GM23338 (cell line): ENCODE data around the gene C4orf36. TPM values are rescaled to one million over a fixed set of nuclear protein-coding genes. Genes with fewer than 3 reads are reported as not detected.

Experiments
- ATAC-seq: fragments of 200-7000 bp; cut with Tn5 transposase; 3 replicates; pipeline ENCODE4 v1.9.1; 2020
- DNase-seq: peaks from one replicate; pipeline ENCODE4 v3.0.0-alpha.2; 2015; ENCODE audit warnings: low spot score
- H2AFZ ChIP-seq: fragments of 200-600 bp; sonication (generic); 2 replicates; pipeline ENCODE4 v1.8.0; 2016; ENCODE audit warnings: antibody characterized with exemption, mild to moderate bottlenecking, moderate library complexity
- H3F3A ChIP-seq: fragments of 200-600 bp; sonication (generic); replicated peaks from 2 replicates; pipeline ENCODE4 v1.8.0; 2017; ENCODE audit warnings: antibody characterized with exemption, mixed run types, low read depth
- H3K27ac ChIP-seq: fragments of 200-600 bp; sonication (generic); 2 replicates; pipeline ENCODE4 v1.6.1; 2016; ENCODE audit warnings: low read depth
- H3K27me3 ChIP-seq: fragments of 200-600 bp; sonication (generic); 2 replicates; pipeline ENCODE4 v1.8.0; 2016; ENCODE audit warnings: mild to moderate bottlenecking, mixed run types, moderate library complexity; ENCODE audit not compliant: insufficient read depth
- H3K36me3 ChIP-seq: fragments of 200-600 bp; sonication (generic); 2 replicates; pipeline ENCODE4 v1.8.0; 2016; ENCODE audit warnings: mild to moderate bottlenecking; ENCODE audit not compliant: insufficient read depth
- H3K4me1 ChIP-seq: fragments of 200-600 bp; sonication (generic); 2 replicates; pipeline ENCODE4 v1.8.0; 2016; ENCODE audit warnings: mild to moderate bottlenecking, moderate library complexity; ENCODE audit not compliant: insufficient read depth
- H3K4me2 ChIP-seq: fragments of 200-600 bp; sonication (generic); 2 replicates; pipeline ENCODE4 v1.7.1; 2017; ENCODE audit warnings: mixed run types
- H3K4me3 ChIP-seq: fragments of 200-600 bp; sonication (generic); 2 replicates; pipeline ENCODE4 v1.6.1; 2016; ENCODE audit warnings: mixed run types
- H3K79me2 ChIP-seq: fragments of 200-600 bp; sonication (generic); replicated peaks from 2 replicates; pipeline ENCODE4 v1.8.0; 2017; ENCODE audit warnings: mild to moderate bottlenecking; ENCODE audit not compliant: insufficient read depth
- H3K9me2 ChIP-seq: fragments of 200-600 bp; sonication (generic); 2 replicates; pipeline ENCODE4 v1.8.0; 2017; ENCODE audit not compliant: insufficient read depth
- H4K20me1 ChIP-seq: fragments of 200-600 bp; sonication (generic); replicated peaks from 2 replicates; pipeline ENCODE4 v1.8.0; 2017; ENCODE audit warnings: mild to moderate bottlenecking; ENCODE audit not compliant: insufficient read depth
- H3K27ac Mint-ChIP-seq: 2 replicates; pipeline ENCODE4 v1.8.0; 2020; ENCODE audit warnings: inconsistent platforms, mild to moderate bottlenecking, moderate library complexity, mixed read lengths
- H3K27me3 Mint-ChIP-seq: 3 replicates; pipeline ENCODE4 v1.8.0; 2022; ENCODE audit warnings: low read depth, mild to moderate bottlenecking, moderate library complexity, mixed read lengths, inconsistent platforms; ENCODE audit not compliant: insufficient read depth, poor library complexity
- H3K36me3 Mint-ChIP-seq: 3 replicates; pipeline ENCODE4 v1.8.0; 2021; ENCODE audit warnings: low read depth, mild to moderate bottlenecking, inconsistent platforms, moderate library complexity, mixed read lengths
- H3K4me1 Mint-ChIP-seq: 3 replicates; pipeline ENCODE4 v1.8.0; 2020; ENCODE audit warnings: mild to moderate bottlenecking, inconsistent platforms, mixed read lengths
- H3K4me3 Mint-ChIP-seq: 3 replicates; pipeline ENCODE4 v1.8.0; 2021; ENCODE audit warnings: moderate library complexity, mild to moderate bottlenecking, inconsistent platforms, mixed read lengths
- H3K9me3 Mint-ChIP-seq: 3 replicates; pipeline ENCODE4 v1.8.0; 2020; ENCODE audit warnings: moderate library complexity, mild to moderate bottlenecking, inconsistent platforms, mixed read lengths
- EZH2 ChIP-seq: fragments of 200-600 bp; sonication (generic); IDR thresholded peaks from one replicate; pipeline ENCODE4 v1.8.0; 2017; ENCODE audit warnings: antibody characterized with exemption, mild to moderate bottlenecking, low read depth; ENCODE audit not compliant: unreplicated experiment
- POLR2AphosphoS5 ChIP-seq: IDR thresholded peaks from 2 replicates; pipeline ENCODE4 v1.6.1; 2016; ENCODE audit warnings: antibody characterized with exemption, low read depth
- STAT1 ChIP-seq: IDR thresholded peaks from one replicate; pipeline ENCODE4 v1.6.1; 2016; ENCODE audit warnings: antibody characterized with exemption; ENCODE audit not compliant: unreplicated experiment
- ZNF114 ChIP-seq: fragments of 250-450 bp; sonication (Bioruptor Pico); IDR thresholded peaks from 2 replicates; pipeline ENCODE4 v1.5.0; 2020; ENCODE audit warnings: mild to moderate bottlenecking, moderate library complexity
- ZNF331 ChIP-seq: fragments of 250-450 bp; sonication (Bioruptor Pico); IDR thresholded peaks from 2 replicates; pipeline ENCODE4 v1.5.0; 2020; ENCODE audit warnings: low read depth, mild to moderate bottlenecking, moderate library complexity
- polyA plus RNA-seq: library from polyadenylated mRNA; unstranded; fragments of >200 nt; fragmentation: Nextera tagmentation; extraction: Ambion mirVana; gene quantifications from 2 replicates; pipeline ENCODE4 v1.2.1, GENCODE V29; 2016
- total RNA-seq: library from RNA; depleted of rRNA; stranded (reverse); fragments of >200 nt; shearing (Covaris generic); gene quantifications from 2 replicates; pipeline ENCODE4 v1.2.3, GENCODE V29; 2014
- TF ChIP-seq, protein P1 (sequence below): fragments of 250-450 bp; sonication (Bioruptor Pico); IDR thresholded peaks from 2 replicates; pipeline ENCODE4 v1.5.0; 2020; ENCODE audit warnings: mild to moderate bottlenecking, moderate library complexity
- TF ChIP-seq, protein P2 (sequence below): IDR thresholded peaks from one replicate; pipeline ENCODE4 v1.6.1; 2018; ENCODE audit warnings: antibody characterized with exemption; ENCODE audit not compliant: unreplicated experiment
- TF ChIP-seq, protein P3 (sequence below), 2 experiments: fragments of 200-600 bp in 1 of 2; sonication (generic) in 1 of 2; conservative IDR thresholded peaks; 2 replicates each; pipeline versions ENCODE4 v1.5.1 to v1.6.1; 2016 to 2017; ENCODE audit warnings: antibody characterized with exemption in 2 of 2, low read depth in 2 of 2, mild to moderate bottlenecking in 2 of 2, moderate library complexity in 1 of 2

C4orf36 gene
- total and polyA plus RNA-seq, 2 experiments from 2014 or later = 1.1 to 1.6 TPM

- TF ChIP-seq, protein P1, sequence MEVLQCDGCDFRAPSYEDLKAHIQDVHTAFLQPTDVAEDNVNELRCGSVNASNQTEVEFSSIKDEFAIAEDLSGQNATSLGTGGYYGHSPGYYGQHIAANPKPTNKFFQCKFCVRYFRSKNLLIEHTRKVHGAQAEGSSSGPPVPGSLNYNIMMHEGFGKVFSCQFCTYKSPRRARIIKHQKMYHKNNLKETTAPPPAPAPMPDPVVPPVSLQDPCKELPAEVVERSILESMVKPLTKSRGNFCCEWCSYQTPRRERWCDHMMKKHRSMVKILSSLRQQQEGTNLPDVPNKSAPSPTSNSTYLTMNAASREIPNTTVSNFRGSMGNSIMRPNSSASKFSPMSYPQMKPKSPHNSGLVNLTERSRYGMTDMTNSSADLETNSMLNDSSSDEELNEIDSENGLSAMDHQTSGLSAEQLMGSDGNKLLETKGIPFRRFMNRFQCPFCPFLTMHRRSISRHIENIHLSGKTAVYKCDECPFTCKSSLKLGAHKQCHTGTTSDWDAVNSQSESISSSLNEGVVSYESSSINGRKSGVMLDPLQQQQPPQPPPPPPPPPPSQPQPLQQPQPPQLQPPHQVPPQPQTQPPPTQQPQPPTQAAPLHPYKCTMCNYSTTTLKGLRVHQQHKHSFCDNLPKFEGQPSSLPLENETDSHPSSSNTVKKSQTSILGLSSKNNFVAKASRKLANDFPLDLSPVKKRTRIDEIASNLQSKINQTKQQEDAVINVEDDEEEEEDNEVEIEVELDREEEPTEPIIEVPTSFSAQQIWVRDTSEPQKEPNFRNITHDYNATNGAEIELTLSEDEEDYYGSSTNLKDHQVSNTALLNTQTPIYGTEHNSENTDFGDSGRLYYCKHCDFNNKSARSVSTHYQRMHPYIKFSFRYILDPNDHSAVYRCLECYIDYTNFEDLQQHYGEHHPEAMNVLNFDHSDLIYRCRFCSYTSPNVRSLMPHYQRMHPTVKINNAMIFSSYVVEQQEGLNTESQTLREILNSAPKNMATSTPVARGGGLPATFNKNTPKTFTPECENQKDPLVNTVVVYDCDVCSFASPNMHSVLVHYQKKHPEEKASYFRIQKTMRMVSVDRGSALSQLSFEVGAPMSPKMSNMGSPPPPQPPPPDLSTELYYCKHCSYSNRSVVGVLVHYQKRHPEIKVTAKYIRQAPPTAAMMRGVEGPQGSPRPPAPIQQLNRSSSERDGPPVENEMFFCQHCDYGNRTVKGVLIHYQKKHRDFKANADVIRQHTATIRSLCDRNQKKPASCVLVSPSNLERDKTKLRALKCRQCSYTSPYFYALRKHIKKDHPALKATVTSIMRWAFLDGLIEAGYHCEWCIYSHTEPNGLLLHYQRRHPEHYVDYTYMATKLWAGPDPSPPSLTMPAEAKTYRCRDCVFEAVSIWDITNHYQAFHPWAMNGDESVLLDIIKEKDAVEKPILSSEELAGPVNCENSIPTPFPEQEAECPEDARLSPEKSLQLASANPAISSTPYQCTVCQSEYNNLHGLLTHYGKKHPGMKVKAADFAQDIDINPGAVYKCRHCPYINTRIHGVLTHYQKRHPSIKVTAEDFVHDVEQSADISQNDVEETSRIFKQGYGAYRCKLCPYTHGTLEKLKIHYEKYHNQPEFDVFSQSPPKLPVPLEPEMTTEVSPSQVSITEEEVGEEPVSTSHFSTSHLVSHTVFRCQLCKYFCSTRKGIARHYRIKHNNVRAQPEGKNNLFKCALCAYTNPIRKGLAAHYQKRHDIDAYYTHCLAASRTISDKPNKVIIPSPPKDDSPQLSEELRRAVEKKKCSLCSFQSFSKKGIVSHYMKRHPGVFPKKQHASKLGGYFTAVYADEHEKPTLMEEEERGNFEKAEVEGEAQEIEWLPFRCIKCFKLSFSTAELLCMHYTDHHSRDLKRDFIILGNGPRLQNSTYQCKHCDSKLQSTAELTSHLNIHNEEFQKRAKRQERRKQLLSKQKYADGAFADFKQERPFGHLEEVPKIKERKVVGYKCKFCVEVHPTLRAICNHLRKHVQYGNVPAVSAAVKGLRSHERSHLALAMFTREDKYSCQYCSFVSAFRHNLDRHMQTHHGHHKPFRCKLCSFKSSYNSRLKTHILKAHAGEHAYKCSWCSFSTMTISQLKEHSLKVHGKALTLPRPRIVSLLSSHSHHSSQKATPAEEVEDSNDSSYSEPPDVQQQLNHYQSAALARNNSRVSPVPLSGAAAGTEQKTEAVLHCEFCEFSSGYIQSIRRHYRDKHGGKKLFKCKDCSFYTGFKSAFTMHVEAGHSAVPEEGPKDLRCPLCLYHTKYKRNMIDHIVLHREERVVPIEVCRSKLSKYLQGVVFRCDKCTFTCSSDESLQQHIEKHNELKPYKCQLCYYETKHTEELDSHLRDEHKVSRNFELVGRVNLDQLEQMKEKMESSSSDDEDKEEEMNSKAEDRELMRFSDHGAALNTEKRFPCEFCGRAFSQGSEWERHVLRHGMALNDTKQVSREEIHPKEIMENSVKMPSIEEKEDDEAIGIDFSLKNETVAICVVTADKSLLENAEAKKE (CRISPR knock-in tag) = no peak
- TF ChIP-seq, protein P2, sequence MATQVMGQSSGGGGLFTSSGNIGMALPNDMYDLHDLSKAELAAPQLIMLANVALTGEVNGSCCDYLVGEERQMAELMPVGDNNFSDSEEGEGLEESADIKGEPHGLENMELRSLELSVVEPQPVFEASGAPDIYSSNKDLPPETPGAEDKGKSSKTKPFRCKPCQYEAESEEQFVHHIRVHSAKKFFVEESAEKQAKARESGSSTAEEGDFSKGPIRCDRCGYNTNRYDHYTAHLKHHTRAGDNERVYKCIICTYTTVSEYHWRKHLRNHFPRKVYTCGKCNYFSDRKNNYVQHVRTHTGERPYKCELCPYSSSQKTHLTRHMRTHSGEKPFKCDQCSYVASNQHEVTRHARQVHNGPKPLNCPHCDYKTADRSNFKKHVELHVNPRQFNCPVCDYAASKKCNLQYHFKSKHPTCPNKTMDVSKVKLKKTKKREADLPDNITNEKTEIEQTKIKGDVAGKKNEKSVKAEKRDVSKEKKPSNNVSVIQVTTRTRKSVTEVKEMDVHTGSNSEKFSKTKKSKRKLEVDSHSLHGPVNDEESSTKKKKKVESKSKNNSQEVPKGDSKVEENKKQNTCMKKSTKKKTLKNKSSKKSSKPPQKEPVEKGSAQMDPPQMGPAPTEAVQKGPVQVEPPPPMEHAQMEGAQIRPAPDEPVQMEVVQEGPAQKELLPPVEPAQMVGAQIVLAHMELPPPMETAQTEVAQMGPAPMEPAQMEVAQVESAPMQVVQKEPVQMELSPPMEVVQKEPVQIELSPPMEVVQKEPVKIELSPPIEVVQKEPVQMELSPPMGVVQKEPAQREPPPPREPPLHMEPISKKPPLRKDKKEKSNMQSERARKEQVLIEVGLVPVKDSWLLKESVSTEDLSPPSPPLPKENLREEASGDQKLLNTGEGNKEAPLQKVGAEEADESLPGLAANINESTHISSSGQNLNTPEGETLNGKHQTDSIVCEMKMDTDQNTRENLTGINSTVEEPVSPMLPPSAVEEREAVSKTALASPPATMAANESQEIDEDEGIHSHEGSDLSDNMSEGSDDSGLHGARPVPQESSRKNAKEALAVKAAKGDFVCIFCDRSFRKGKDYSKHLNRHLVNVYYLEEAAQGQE = no peak
- TF ChIP-seq ZNF331 (no peak), ZNF114 (CRISPR knock-in tag) (no peak)
Observed at GRCh38 chr4:86924811-86925210, 32.6 kb upstream of the C4orf36 start (continued).

GRCh38 chr4:86921608-86922252 lies 29.5 kb upstream of the C4orf36 start:
- H4K20me1 ChIP-seq = no peaks in the 10 kb centered on the region
- Mint-ChIP-seq H3K4me1 (0 out of 3 replicates have a peak, but pooled peaks cover 2% of the 10 kb centered on the region), H3K9me3 (no peaks in the 10 kb centered on the region), H3K36me3 (peaks cover 4% of the 10 kb centered on the region; the same call in 1 of the 3 replicates), H3K27me3 (peaks cover 3% of the 10 kb centered on the region), H3K27ac (no peak overlapping the region), H3K4me3 (no peak overlapping the region)
- H3K4me1 ChIP-seq = no peaks in the 10 kb centered on the region
- no peaks in the 10 kb centered on the region for H3K27me3 ChIP-seq
- H3K4me2 ChIP-seq = no peak overlapping the region
- no peaks in the 10 kb centered on the region for H3K36me3 ChIP-seq
- DNase-seq = no peak
- H3F3A ChIP-seq = no peaks in the 10 kb centered on the region
- ATAC-seq = no peak
- H3K79me2 ChIP-seq = no peaks in the 10 kb centered on the region
- H2AFZ ChIP-seq = no peak overlapping the region
- no peak overlapping the region for H3K27ac ChIP-seq
- no peaks in the 10 kb centered on the region for H3K9me2 ChIP-seq
- no peak overlapping the region for H3K4me3 ChIP-seq
- TF ChIP-seq, protein P2 = no peak
- TF ChIP-seq, protein P3, sequence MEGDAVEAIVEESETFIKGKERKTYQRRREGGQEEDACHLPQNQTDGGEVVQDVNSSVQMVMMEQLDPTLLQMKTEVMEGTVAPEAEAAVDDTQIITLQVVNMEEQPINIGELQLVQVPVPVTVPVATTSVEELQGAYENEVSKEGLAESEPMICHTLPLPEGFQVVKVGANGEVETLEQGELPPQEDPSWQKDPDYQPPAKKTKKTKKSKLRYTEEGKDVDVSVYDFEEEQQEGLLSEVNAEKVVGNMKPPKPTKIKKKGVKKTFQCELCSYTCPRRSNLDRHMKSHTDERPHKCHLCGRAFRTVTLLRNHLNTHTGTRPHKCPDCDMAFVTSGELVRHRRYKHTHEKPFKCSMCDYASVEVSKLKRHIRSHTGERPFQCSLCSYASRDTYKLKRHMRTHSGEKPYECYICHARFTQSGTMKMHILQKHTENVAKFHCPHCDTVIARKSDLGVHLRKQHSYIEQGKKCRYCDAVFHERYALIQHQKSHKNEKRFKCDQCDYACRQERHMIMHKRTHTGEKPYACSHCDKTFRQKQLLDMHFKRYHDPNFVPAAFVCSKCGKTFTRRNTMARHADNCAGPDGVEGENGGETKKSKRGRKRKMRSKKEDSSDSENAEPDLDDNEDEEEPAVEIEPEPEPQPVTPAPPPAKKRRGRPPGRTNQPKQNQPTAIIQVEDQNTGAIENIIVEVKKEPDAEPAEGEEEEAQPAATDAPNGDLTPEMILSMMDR (conservative IDR thresholded peaks at IDR 0.05; ENCODE audit: low read depth in 2 of 2) = no peak
- no peak for TF ChIP-seq EZH2
- no peak for TF ChIP-seq POLR2AphosphoS5
- TF ChIP-seq ZNF114 (CRISPR knock-in tag) = no peak
- TF ChIP-seq STAT1 = no peak
- TF ChIP-seq ZNF331 = no peak
